Measurements from ENCODE around the gene IGSF8. TPM values are rescaled to one million over a fixed set of nuclear protein-coding genes. Genes with fewer than 3 reads are reported as not detected.

IGSF8 gene
- total RNA-seq, 1 experiment from 2014 or later = 56.2 TPM

DNA sequence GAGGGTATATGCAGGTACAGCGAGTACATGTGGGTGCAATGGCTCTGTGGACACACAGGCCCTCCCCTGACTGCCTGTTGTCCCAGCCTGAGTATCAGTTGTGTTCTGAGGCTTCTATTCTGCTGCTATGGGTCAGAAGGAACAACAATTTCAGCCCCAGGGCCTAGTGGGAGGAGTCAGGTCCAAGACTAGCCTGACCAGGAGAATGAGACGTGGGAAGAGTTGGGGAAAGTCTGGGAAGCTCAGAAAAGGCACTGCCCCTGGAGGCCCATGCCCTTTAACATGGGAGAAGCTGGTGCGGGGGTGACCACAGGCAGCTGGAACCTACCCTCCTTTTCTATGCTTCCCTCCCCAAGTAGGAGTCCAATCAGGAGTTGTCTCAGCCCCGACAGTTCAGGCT, 7.7 kb downstream of the IGSF8 start:
- Histone ChIP-seq H3K4me2 (ENCODE audit: insufficient read depth, insufficient read length, low read length) (no peak overlapping the region), H3K79me2 (ENCODE audit: insufficient read depth, low read length) (no peaks in the 10 kb centered on the region), H3K9me3 (ENCODE audit: control insufficient read depth, low read depth, low read length) (no peaks in the 10 kb centered on the region), H3K23ac (ENCODE audit: insufficient read length, low read depth, low read length) (no peak overlapping the region), H3K27ac (ENCODE audit: insufficient read length, low read depth, low read length) (no peak overlapping the region), H3K23me2 (ENCODE audit: insufficient read length, low read depth, low read length, poor library complexity, severe bottlenecking) (peaks cover 3% of the 10 kb centered on the region), H4K5ac (ENCODE audit: insufficient read length, low read depth, low read length) (no peak overlapping the region), H2AK5ac (ENCODE audit: insufficient read length, low read length) (no peak overlapping the region), H3K14ac (ENCODE audit: insufficient read depth, low read length) (no peak overlapping the region), H2BK120ac (ENCODE audit: low read depth, low read length, poor library complexity, severe bottlenecking) (no peak overlapping the region), H3T11ph (ENCODE audit: low read length) (no peak overlapping the region), H3K79me1 (ENCODE audit: insufficient read depth, low read depth, low read length, poor library complexity, severe bottlenecking) (no peaks in the 10 kb centered on the region), H2BK12ac (ENCODE audit: insufficient read length, low read depth, low read length) (no peak overlapping the region), H3K4me1 (ENCODE audit: insufficient read depth, low read length) (peaks cover 6% of the 10 kb centered on the region; the same call in 1 of the 2 replicates), H4K8ac (replicated peaks; ENCODE audit: insufficient read length, low read depth, low read length) (no peak overlapping the region), H3K56ac (ENCODE audit: insufficient read length, low read depth, low read length) (no peak overlapping the region), H4K20me1 (ENCODE audit: control insufficient read depth, insufficient read depth, insufficient read length) (no peaks in the 10 kb centered on the region), H3K18ac (ENCODE audit: insufficient read length, low read depth, low read length) (no peak overlapping the region), H3K9ac (ENCODE audit: extremely low read depth, insufficient read length, low read length) (no peak overlapping the region), H3K4ac (ENCODE audit: low read depth, low read length) (no peak overlapping the region), H3K27me3 (ENCODE audit: insufficient read depth, low read length) (no peaks in the 10 kb centered on the region), H2BK20ac (ENCODE audit: low read depth, low read length, poor library complexity, severe bottlenecking) (no peak overlapping the region), H2BK5ac (ENCODE audit: insufficient read length, low read length) (no peak overlapping the region), H2BK15ac (ENCODE audit: low read depth, low read length) (no peak overlapping the region), H2AFZ (ENCODE audit: low read length) (no peak overlapping the region), H4K91ac (ENCODE audit: insufficient read length, low read depth, low read length) (no peak overlapping the region)
- Mint-ChIP-seq H3K36me3 (ENCODE audit: insufficient read depth in 1 of 3, low read depth in 3 of 3) (peaks cover 13 to 47% (median 40%) of the 10 kb centered on the region in 3 experiments), H3K9me3 (no peaks in the 10 kb centered on the region), H3K27ac (peak overlapping the region in 1 of 3 experiments; percentile 72; a peak in 1 of 7 replicates), H3K27me3 (ENCODE audit: low read depth) (peaks cover 5% of the 10 kb centered on the region), H3K4me1 (peaks cover 16 to 19% of the 10 kb centered on the region in 2 experiments), H3K4me3 (no peak overlapping the region; a peak in 1 of 5 replicates)
- no peak for DNase-seq
- no CpG with 5 or more reads among the region's 4 CpGs for WGBS (ENCODE audit: extremely low coverage, insufficient read length, low lambda C conversion rate)
- TF ChIP-seq, protein P1, sequence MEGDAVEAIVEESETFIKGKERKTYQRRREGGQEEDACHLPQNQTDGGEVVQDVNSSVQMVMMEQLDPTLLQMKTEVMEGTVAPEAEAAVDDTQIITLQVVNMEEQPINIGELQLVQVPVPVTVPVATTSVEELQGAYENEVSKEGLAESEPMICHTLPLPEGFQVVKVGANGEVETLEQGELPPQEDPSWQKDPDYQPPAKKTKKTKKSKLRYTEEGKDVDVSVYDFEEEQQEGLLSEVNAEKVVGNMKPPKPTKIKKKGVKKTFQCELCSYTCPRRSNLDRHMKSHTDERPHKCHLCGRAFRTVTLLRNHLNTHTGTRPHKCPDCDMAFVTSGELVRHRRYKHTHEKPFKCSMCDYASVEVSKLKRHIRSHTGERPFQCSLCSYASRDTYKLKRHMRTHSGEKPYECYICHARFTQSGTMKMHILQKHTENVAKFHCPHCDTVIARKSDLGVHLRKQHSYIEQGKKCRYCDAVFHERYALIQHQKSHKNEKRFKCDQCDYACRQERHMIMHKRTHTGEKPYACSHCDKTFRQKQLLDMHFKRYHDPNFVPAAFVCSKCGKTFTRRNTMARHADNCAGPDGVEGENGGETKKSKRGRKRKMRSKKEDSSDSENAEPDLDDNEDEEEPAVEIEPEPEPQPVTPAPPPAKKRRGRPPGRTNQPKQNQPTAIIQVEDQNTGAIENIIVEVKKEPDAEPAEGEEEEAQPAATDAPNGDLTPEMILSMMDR (conservative IDR thresholded peaks at IDR 0.05) = no peak

Data from H9 (cell line).